Measurements from ENCODE around the gene DTNBP1. TPM values are rescaled to one million over a fixed set of nuclear protein-coding genes. Genes with fewer than 3 reads are reported as not detected.

The DTNBP1 gene
- total and polyA plus RNA-seq, 2 donors (not counting 3 experiments of a cell fraction or from before 2014, with no cell fraction given): 24.3 to 28.9 TPM

DNA sequence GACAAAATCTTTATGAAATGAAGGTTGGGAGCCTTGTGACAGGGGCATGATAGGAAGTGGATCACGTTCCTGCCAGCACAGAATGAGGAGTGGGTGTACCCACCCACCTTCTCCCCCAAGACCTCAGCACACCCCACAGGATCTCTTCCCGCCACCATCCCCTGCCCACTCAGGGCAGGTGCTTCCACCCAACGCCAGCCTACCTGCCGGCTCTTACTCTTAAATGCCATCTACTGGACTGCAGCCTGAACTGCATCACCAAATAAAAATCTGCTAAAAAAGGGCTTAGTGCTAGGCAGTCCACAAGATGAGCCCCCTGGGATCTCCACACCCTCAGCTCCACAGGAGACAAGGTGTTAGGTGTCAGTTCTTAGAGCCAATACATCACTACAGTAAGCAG lies 20.6 kb downstream of the DTNBP1 start:
- Histone ChIP-seq H3K4me1 (ENCODE audit: control insufficient read depth, extremely low read depth, insufficient read depth, low read length) (no peaks in the 10 kb centered on the region), H4K20me1 (replicated peaks; ENCODE audit: control insufficient read depth, extremely low read depth, insufficient read depth, low read length) (no peaks in the 10 kb centered on the region), H3K27ac (ENCODE audit: insufficient read depth, low read depth, low read length) (no peak overlapping the region), H3K9ac (replicated peaks; ENCODE audit: extremely low read depth, insufficient read depth, low read length) (no peak overlapping the region), H3K27me3 (ENCODE audit: control insufficient read depth in 2 of 2, insufficient read depth in 2 of 2, low read length in 2 of 2) (no peaks in the 10 kb centered on the region), H3K36me3 (ENCODE audit: control insufficient read depth in 2 of 2, extremely low read depth in 1 of 2, insufficient read depth in 2 of 2, low read length in 2 of 2) (no peaks in the 10 kb centered on the region), H3K4me2 (ENCODE audit: insufficient read depth, low read length) (no peak overlapping the region), H2AFZ (ENCODE audit: low read depth, low read length) (no peak overlapping the region), H3K4me3 (replicated peaks in 1 of 3; ENCODE audit: insufficient read depth in 1 of 3, low read depth in 1 of 3, low read length in 3 of 3) (no peak overlapping the region), H3K79me2 (ENCODE audit: control insufficient read depth, insufficient read depth, low read length) (no peaks in the 10 kb centered on the region), H3K9me3 (replicated peaks; ENCODE audit: control insufficient read depth, insufficient read depth, low read length) (no peaks in the 10 kb centered on the region), H3K9me1 (replicated peaks; ENCODE audit: control insufficient read depth, extremely low read depth, insufficient read depth, low read length) (no peaks in the 10 kb centered on the region)
- DNase-seq (ENCODE audit: low read depth, low spot score) (no peak), FAIRE-seq (no peak)
- no TSS peak for BruUV-seq (replicated peaks)
- intact Hi-C loops (cut with micrococcal nuclease): no loop called here
- TF ChIP-seq CTCF (IDR thresholded peaks at IDR 0.05; ENCODE audit: extremely low read depth in 1 of 2, insufficient read depth in 1 of 2, low read depth in 1 of 2, low read length in 2 of 2) (peak in 1 of 2 donors; percentile 24), GATA2 (IDR thresholded peaks at IDR 0.05; ENCODE audit: insufficient read depth, insufficient read length, low read depth, low read length) (no peak)
- CTCF ChIA-PET: interaction anchor here (1.4 to 1.6 kb wide), 2 partner anchors 13 to 15 kb away, joined by 3 to 4 read pairs; no protein-coding TSS in a partner anchor
- dilution Hi-C loops (cut with MboI; ENCODE audit: extremely low pct_ligation_motif_present, low sequenced_read_pairs): no loop called here
- POLR2A ChIA-PET: no interaction called here

DNA sequence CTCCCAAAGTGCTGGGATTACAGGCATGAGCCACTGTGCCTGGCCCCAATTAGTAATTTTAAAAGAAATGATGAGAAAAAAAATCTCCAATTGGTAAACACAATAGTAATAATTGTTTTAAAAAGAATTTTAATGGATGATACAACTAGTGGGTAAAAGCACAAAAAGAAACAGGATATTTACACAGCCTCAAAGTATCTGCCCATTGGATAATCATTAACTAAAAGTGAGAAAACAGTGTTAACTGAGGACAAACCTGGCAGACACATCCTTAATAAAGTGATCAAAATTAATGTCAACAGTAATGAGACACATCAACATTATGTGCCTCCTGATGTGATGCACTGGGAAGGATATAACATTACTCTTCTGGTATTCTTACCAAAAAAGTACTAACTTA lies 24.5 kb downstream of the DTNBP1 start:
- ChIA-PET CTCF (no interaction called here), POLR2A (no interaction called here)
- no peak for TF ChIP-seq CTCF (IDR thresholded peaks at IDR 0.05; ENCODE audit: extremely low read depth in 1 of 2, insufficient read depth in 1 of 2, low read depth in 1 of 2, low read length in 2 of 2)
- TF ChIP-seq FOS (IDR thresholded peaks at IDR 0.05; ENCODE audit: borderline replicate concordance, insufficient read depth, low read length): no peak
- TF ChIP-seq MYC (IDR thresholded peaks at IDR 0.05; ENCODE audit: low read depth, low read length): no peak
- no peak for TF ChIP-seq GATA2 (IDR thresholded peaks at IDR 0.05; ENCODE audit: insufficient read depth, insufficient read length, low read depth, low read length)
- TF ChIP-seq, protein P1, sequence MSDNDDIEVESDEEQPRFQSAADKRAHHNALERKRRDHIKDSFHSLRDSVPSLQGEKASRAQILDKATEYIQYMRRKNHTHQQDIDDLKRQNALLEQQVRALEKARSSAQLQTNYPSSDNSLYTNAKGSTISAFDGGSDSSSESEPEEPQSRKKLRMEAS (IDR thresholded peaks at IDR 0.05; ENCODE audit: insufficient read depth, insufficient read length): no peak
- TF ChIP-seq JUN (IDR thresholded peaks at IDR 0.05; ENCODE audit: borderline replicate concordance, insufficient read depth, insufficient read length, low read depth): no peak
- TF ChIP-seq POLR2AphosphoS5 (IDR thresholded peaks at IDR 0.05; ENCODE audit: insufficient read depth, low read depth, low read length): no peak
- TF ChIP-seq POLR2A (IDR thresholded peaks at IDR 0.05; ENCODE audit: low read depth, low read length): no peak
- TF ChIP-seq EZH2 (IDR thresholded peaks at IDR 0.05; ENCODE audit: borderline replicate concordance, low read depth, low read length, severe bottlenecking): no peak
- Histone ChIP-seq H3K4me3 (replicated peaks in 1 of 3; ENCODE audit: insufficient read depth in 1 of 3, low read depth in 1 of 3, low read length in 3 of 3) (no peak overlapping the region), H2AFZ (ENCODE audit: low read depth, low read length) (no peak overlapping the region), H3K79me2 (ENCODE audit: control insufficient read depth, insufficient read depth, low read length) (no peaks in the 10 kb centered on the region), H3K36me3 (ENCODE audit: control insufficient read depth in 2 of 2, extremely low read depth in 1 of 2, insufficient read depth in 2 of 2, low read length in 2 of 2) (no peaks in the 10 kb centered on the region), H3K9me1 (replicated peaks; ENCODE audit: control insufficient read depth, extremely low read depth, insufficient read depth, low read length) (no peaks in the 10 kb centered on the region), H3K9me3 (replicated peaks; ENCODE audit: control insufficient read depth, insufficient read depth, low read length) (no peaks in the 10 kb centered on the region), H3K27me3 (ENCODE audit: control insufficient read depth in 2 of 2, insufficient read depth in 2 of 2, low read length in 2 of 2) (no peaks in the 10 kb centered on the region), H4K20me1 (replicated peaks; ENCODE audit: control insufficient read depth, extremely low read depth, insufficient read depth, low read length) (no peaks in the 10 kb centered on the region), H3K27ac (ENCODE audit: insufficient read depth, low read depth, low read length) (no peak overlapping the region), H3K4me2 (ENCODE audit: insufficient read depth, low read length) (no peak overlapping the region), H3K9ac (replicated peaks; ENCODE audit: extremely low read depth, insufficient read depth, low read length) (no peak overlapping the region), H3K4me1 (ENCODE audit: control insufficient read depth, extremely low read depth, insufficient read depth, low read length) (no peaks in the 10 kb centered on the region)
- intact Hi-C loops (cut with micrococcal nuclease) (no loop called here), dilution Hi-C loops (cut with MboI; ENCODE audit: extremely low pct_ligation_motif_present, low sequenced_read_pairs) (no loop called here)
- BruUV-seq (replicated peaks): no TSS peak
- FAIRE-seq (no peak), DNase-seq (ENCODE audit: low read depth, low spot score) (no peak)
